Measurements from ENCODE around the gene ZNF611. TPM values are rescaled to one million over a fixed set of nuclear protein-coding genes. Genes with fewer than 3 reads are reported as not detected.
"Not testable (repeated sequence)": the region's sequence is repeated elsewhere in the genome, so short reads cannot be mapped to it uniquely, and the experiment has no call there.

ZNF611 gene
- total RNA-seq: 10 to 100 TPM; 15.0 to 17.1 TPM
- long read RNA-seq, donor 1, partial matches to known transcripts: 0 of 3 reads
- long read RNA-seq, donor 1, other reads (novel, unspliced or antisense): 3 of 3 reads
- long read RNA-seq, donor 2, partial matches to known transcripts: 0 of 4 reads
- long read RNA-seq, donor 2, other reads (novel, unspliced or antisense): 4 of 4 reads

DNA sequence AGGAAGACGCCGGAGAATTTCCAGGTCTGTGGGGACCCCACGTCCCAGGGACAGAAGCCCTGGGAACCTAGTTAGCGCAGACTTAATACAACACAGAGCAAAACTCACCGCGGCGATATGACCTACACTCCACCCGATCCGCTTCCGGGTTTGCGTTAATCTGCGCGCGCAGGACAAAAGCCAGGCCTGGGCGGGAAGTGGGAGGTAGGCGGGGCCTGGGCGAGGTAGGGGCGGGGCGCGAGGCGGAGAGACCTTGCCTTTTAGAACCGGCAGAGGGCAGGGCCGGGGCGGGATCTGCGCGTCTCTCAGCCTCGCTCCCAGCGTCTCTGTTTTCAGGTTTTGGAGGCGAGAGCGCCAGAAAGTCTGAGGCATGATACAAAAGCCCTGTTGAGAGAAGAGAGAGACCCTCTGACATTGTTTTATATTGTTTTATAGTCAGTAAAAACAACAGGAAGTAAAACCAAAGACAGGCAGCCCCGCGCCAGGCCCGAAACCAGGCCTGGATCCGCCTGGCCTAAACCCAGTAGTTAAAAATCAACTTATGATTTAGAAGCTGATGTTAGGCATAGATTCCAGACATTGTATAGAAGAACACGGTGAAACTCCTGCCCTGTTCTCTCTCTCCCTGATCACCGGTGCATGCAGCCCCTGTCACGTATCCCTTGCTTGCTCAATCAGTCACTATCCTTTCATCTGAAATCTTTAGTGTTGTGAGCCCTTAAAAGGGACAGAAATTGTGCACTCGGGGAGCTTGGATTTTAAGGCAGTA lies at the start of gene ZNF611:
Gene ZNF611, minus strand, starts transcription at position 152 of the 769 bp plus-strand sequence. CDS start 19,150 bp downstream, outside the sequence.
- intact Hi-C loops (cut with DNase I): no loop called here
- peak; percentile 99 for DNase-seq (ENCODE audit: low spot score)

DNA sequence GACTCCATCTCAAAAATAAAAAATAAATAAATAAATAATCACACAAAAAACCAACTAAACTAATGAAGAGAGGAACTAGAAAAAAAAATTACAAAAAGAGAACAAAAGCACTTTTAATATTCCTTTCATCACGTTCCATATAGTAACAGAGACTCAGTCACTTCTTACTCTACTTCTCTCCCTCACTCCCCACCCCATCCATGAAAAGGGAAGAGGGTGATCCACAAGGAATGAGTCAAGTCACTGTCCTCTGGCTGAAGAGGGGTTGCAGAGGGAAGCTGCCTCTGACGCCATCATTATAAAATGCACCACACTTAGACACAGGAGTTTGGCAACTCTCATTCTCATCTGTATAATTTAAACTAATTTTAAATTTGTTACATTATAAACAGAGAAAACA lies 48.0 kb upstream of the ZNF611 start:
- DNase-seq (ENCODE audit: low spot score); intact Hi-C loops (cut with DNase I): not testable (repeated sequence)

DNA sequence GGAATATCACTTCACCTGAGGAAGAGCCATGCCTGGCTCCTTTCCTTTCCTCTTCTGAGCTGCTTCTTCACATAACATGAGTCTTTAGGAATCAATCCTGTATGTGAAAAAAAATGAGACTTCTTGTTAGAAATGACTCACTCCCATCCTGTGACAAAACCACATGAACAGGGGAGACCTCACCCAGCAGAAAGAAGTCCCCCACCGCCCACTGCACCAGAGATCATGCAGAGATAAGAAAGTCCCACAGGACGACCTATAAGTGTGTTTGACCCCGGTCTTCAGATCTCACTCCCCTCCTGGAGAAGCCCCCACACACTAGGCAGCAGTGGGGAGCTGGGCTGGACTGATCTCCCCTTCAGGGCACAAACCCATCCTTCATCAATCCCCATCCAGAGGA lies 44.0 kb upstream of the ZNF611 start:
- intact Hi-C loops (cut with DNase I): no loop called here
- DNase-seq (ENCODE audit: low spot score): no peak

DNA sequence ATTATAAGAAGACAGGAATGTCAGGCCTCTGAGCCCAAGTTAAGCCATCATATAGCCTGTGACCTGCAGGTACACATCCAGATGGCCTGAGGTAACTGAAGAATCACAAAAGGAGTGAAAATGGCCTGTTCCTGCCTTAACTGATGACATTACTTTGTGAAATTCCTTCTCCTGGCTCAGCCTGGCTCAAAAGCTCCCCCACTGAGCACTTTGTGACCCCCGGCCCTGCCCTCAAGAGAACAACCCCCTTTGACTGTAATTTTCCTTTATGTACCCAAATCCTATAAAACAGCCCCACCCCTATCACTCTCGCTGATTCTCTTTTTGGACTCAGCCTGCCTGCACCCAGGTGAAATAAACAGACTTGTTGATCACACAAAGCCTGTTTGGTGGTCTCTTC lies 21.6 kb upstream of the ZNF611 start:
- DNase-seq (ENCODE audit: low spot score); intact Hi-C loops (cut with DNase I): not testable (repeated sequence)

DNA sequence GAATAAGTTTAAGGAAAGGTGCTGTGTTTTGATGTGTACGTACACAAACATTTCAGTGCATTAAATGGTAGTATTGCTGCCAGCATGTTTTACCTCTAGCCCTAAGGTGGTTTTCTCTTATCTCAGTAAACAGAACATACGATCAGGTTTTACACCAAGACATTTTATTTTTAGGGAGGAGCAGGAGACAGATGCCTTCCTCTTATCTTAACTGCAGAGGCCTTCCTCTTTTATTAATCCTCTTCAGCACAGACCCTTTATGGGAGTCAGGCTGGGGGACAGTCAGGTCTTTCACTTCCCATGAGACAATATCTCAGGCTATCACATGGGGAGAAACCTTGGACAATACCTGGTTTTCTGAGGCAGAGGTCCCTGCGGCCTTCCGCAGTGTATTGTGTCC lies 14.9 kb upstream of the ZNF611 start:
- intact Hi-C loops (cut with DNase I): no loop called here
- no peak for DNase-seq (ENCODE audit: low spot score)

DNA sequence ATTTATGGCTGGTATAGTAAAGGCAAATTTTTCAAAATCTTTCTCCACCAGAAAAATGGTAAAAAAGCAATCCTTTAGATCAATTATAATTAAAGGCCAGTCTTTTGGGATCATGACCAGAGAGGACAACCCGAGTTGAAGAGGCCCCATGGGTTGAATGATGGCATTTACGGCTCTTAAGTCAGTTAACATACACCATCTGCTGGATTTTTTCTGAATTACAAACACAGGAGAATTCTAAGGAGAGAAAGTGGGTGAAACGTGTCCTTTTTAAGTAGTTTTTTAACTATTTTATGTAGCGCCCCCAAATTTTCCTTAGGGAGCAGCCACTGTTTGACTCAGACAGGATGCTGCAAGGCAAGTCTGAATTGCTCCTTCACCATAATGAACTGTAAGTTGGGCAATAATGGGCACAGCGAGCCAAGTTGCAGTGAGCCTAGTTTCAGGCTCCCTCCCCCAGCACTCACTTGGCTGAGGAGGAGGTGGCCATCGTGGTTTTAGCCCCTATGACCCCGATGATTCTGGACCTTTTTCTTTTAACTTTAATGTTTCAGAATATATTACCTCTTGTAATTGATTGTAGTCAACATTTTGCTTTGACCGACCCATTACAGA lies 13.6 kb upstream of the ZNF611 start:
- no peak for DNase-seq (ENCODE audit: low spot score)
- intact Hi-C loops (cut with DNase I): no loop called here

DNA sequence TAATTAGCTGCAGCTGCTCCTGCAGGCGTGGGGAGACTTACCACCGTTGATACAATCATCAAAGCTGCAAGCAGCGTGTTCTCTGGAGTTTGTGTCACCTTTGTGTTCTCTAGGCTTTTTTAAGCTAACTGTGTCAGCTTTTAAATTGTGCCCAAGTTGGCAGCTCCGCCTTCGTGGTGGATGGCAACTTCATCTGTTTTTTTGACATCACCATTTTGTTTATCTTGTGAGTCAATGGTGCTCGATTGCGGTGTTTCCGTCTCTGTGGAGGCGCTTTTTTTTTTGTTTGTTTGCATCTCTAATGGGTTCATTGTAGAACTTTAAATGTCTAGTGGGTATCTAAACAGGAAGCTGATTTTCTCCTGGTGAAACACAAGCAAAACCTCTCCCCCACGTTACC lies 11.1 kb upstream of the ZNF611 start:
- DNase-seq (ENCODE audit: low spot score); intact Hi-C loops (cut with DNase I): not testable (repeated sequence)

DNA sequence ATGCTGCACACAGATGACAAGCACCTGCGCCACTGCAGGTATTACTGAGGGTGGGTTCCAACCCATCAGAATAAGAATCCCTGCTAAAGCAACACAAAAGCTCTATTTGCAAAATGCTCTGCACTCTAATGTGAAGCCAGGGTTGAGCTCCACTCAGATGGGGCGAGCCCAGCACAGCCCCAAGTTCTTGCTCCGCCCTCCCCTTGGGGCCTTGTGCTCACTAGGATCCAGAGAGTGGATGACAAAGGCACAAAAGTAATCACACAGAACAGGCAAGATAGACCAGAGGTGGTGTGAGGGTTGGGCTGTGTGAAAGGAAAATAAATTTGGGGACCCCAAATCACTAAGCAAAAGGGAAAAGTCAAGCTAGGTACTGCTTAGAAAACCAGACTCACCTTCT lies 8.2 kb upstream of the ZNF611 start:
- DNase-seq (ENCODE audit: low spot score): no peak
- intact Hi-C loops (cut with DNase I): no loop called here

DNA sequence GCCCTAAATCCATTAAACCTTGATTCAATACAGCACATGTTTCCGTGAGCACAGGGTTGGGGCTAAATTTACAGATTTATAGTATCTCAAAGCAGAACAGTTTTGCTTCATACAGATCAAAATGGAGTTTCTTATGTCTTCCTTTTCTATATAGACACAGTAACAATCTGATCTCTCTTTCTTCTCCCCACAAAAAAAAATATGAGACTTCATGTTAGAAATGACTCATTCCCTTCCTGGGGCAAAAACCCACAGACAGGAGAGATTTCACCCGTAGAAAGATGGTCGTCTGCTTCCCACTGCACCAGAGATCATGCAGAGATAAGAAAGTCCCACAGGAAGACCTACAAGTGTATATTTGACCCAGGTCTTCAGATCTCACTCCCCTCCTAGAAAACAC lies 7.7 kb upstream of the ZNF611 start:
- no peak for DNase-seq (ENCODE audit: low spot score)
- intact Hi-C loops (cut with DNase I): no loop called here

DNA sequence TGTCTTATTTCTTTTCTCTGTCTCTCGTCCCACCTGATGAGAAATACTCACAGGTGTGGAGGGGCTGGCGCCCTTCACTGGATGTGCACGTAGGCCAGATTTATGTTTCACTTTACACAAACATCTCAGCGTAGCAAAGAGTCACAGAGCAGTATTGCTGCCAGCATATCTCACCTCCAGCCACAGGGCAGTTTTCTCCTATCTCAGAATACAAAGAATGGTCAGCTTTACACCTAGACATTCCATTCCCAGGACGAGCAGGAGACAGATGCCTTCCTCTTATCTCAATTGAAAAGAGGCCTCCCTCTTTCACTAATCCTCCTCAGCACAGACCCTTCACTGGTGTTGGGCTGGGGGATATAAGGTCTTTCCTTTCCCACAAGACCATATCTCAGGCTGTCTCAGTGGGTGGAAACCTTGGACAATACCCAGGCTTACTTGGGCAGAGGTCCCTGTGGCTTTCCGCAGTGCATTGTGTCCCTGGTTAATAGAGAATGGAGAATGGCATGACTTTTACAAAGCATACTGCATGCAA lies 7.2 kb upstream of the ZNF611 start:
- no peak for DNase-seq (ENCODE audit: low spot score)
- intact Hi-C loops (cut with DNase I): no loop called here

DNA sequence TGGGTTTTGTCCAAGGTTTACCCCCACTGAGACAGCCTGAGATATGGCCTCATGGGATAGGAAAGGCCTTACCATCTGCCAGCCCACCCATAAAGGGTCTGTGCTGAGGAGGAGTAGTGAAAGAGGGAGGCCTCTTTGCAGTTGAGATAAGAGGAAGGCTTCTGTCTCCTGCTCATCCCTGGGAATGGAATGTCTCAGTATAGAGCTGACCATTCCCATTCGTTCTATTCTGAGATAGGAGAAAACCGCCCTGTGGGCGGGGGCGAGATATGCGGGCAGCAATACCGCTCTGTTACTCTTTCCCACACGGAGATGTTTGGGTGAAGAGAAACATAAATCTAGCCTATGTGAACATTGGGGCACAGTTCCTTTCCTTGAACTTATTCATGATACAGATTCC lies 6.5 kb upstream of the ZNF611 start:
- DNase-seq (ENCODE audit: low spot score); intact Hi-C loops (cut with DNase I): not testable (repeated sequence)

DNA sequence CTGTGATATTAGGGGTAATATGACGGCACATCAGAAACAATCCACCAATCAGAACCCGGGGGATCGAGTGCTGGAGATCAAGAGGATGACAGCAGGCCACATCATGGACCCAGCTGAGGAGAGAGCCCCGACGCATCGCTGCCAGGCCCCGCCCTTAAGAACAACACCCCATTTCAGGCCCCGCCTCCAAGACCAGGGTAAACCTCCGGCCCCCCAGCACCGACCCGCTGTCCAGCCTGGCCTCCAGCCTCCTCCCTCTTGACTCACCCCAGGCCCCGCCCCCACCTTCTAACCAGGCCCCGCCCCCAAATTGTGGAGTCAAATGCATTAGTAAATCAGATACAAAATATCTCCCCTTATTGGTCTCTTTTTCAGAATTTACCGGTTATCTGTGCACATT lies 4.7 kb upstream of the ZNF611 start:
- no peak for DNase-seq (ENCODE audit: low spot score)
- intact Hi-C loops (cut with DNase I): no loop called here

DNA sequence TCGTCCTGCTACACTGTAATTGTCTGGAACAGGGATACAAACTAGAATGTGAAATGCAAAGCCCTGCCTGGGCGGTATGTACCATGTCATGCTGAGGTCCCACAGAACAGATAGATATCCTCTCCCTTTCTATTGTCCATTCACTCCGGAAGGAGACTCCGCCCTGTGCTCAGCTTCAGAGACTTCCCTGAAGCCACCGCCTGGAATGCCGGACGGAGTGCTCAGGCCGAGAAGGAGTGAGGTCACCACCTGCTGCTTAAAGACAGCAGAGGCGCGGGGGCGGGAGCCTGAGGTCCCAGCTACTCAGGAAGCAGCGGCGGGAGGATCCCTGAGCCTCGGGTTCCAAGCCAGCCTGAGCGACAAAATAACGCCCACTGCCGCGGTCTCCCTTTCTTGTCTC lies 890 bp upstream of the ZNF611 start:
- intact Hi-C loops (cut with DNase I): no loop called here
- peak; percentile 86 for DNase-seq (ENCODE audit: low spot score)

DNA sequence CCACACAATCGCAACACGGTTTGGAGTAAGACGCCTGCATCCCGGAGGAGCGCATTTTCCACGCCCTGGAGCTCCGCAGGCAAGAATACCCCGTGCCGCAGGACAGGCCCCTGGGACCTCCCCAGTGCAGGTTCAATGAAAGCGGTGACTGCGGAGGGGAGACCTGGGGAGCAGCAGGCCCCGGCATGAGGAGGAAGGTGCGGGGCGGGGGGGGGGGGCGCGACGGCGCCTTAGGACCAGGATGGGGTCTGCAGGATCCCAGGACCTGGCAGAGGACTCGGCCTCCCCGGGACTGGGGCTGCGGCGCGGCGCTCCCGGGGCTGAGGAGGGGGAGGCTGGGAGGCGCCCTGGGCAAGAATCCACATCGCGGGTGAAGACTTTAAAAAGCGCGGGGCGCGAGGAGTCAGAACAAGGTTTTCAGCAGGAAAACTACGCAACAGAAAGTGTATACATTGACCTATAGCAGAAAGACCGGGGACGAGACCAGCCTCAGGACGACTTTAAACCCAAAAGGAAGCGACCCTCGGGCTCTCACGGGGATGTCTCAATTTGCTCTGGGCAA lies 432 bp downstream of the ZNF611 start:
- no peak for DNase-seq (ENCODE audit: low spot score)
- intact Hi-C loops (cut with DNase I): no loop called here

DNA sequence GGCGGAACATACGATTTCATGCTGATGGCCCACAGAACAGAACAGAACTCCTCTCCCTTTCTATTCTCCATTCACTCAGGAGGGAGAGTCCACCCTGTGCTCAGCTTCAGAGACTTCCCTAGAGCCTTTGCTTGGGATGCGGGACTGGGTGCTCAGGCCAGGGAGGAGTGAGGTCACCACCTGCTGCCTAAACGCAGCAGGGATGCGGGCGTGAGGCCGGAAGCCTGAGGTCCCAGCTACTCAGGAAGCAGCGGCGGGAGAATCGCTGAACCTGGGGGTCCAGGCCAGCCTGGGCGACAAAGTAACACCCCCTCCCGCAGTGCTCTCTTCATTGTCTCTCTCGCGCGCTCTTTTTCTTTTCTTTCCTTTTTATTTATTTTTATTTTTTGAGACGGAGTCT lies 8.8 kb downstream of the ZNF611 start:
- intact Hi-C loops (cut with DNase I); DNase-seq (ENCODE audit: low spot score): not testable (repeated sequence)

DNA sequence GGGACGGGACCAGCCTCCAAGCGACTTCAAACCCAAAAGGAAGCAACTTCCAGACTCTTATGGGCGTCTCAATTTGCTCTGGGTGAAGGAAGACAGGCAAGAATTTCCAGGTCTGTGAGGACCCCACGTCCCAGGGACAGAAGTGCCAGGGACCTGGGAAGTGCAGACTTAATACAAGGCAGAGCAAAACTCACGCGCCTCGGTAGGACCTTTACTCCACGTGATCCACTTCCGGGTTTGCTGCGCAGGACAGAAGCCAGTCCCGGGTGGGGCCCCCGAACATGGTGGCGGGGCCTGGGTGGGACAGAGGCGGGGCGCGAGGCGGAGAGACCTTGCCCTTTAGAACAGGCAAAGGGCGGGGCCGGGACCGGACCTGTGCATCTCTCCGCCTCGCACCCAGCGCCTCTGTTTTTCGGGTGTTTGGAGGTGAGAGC lies 9.3 kb downstream of the ZNF611 start:
- intact Hi-C loops (cut with DNase I): no loop called here

DNA sequence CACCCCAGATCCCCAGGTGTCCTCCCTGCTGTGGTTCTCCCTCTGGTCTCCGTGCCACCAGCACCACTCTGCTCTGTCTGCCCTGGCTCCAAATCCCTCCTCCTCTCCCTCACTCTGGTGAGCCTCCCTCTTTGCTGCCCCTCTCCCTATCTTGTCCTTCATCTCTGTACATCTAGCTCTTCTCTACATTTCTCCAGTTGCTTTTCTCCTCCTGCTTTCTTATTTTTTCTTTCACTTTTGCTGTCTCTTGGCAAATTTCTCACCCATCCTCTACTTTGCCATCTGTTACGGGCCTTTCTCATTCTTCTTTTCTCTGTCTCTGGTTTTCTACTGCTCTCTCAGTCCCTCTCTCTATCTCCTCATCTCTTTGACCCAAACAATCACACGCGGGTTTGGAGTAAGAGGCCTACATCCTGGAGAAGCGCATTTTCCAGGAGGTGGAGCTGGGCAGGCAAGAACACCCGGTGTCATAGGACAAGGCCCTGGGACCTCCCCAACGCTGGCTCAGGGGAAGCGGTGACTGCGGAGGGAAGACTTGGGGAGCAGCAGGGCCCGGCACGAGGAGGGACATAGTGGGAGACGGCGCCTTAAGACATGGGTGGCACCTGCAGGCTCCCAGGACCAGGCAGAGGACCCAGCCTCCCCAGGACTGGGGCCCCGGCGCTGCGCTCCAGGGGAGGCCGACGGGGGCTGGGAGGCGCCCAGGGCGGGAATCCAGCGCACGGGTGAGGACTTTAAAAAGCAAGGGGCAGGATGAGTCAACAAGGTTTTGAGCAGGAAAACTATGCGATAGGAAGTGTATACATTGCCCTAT lies 9.9 kb downstream of the ZNF611 start:
- intact Hi-C loops (cut with DNase I): no loop called here
- DNase-seq (ENCODE audit: low spot score): no peak

More for the DNA sequence above, 9.3 kb downstream of the ZNF611 start:
- no peak for DNase-seq (ENCODE audit: low spot score)

DNA sequence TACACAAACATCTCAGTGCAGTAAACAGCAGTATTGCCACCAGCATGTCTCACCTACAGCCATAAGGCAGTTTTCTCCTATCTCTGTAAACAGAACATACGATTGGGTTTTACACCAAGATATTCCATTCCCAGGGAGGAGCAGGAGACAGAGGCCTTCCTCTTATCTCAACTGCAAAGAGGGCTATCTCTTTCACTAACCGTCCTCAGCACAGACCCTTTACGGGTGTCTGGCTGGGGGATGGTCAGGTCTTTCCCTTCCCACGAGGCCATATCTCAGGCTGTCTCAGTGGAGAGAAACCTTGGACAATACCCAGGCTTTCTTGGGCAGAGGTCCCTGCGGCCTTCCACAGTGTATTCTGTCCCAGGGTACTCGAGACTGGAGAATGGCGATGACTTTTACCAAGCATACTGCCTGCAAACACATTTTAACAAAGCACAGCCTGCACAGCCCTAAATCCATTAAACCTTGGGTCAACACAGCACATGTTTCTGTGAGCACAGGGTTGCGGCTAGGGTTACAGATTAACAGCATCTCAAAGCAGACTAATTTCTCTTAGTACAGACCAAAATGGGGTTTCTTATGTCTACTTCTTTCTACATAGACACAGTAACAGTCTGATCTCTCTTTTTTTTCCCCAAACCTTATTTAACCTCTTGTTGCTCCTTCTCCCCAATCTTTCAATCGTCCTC lies 10.8 kb downstream of the ZNF611 start:
- intact Hi-C loops (cut with DNase I); DNase-seq (ENCODE audit: low spot score): not testable (repeated sequence)
